HL-60 (cell line): ENCODE measurements around the gene TSPO2.

Experiments
- POLR2AphosphoS5 ChIP-seq: IDR thresholded peaks from 2 replicates; pipeline ENCODE4 v1.6.1; 2012; ENCODE audit warnings: low read depth
- TF ChIP-seq, protein P1 (sequence below): IDR thresholded peaks from 2 replicates; pipeline ENCODE4 v1.6.1; 2012; ENCODE audit warnings: low read depth; ENCODE audit not compliant: insufficient replicate concordance

DNA sequence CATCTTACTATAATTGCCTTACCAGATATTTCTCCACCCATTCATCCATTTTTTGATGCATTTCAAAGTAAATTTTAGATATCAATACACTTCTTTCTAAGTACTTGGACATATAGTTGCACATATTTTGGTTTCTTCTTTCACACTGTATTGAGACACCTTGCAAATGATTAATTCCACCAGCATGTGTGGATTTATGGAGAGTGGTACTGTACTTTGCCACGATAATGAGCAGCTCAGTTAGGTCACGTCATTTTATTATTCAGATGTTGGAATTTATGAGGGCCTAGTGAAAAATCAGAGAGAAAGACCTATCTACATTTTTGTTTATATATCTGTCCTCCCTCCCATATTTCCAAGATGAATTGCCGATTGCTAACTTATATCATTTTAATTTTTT lies 35.8 kb downstream of the TSPO2 start:
- no peak for TF ChIP-seq POLR2AphosphoS5
- TF ChIP-seq, protein P1, sequence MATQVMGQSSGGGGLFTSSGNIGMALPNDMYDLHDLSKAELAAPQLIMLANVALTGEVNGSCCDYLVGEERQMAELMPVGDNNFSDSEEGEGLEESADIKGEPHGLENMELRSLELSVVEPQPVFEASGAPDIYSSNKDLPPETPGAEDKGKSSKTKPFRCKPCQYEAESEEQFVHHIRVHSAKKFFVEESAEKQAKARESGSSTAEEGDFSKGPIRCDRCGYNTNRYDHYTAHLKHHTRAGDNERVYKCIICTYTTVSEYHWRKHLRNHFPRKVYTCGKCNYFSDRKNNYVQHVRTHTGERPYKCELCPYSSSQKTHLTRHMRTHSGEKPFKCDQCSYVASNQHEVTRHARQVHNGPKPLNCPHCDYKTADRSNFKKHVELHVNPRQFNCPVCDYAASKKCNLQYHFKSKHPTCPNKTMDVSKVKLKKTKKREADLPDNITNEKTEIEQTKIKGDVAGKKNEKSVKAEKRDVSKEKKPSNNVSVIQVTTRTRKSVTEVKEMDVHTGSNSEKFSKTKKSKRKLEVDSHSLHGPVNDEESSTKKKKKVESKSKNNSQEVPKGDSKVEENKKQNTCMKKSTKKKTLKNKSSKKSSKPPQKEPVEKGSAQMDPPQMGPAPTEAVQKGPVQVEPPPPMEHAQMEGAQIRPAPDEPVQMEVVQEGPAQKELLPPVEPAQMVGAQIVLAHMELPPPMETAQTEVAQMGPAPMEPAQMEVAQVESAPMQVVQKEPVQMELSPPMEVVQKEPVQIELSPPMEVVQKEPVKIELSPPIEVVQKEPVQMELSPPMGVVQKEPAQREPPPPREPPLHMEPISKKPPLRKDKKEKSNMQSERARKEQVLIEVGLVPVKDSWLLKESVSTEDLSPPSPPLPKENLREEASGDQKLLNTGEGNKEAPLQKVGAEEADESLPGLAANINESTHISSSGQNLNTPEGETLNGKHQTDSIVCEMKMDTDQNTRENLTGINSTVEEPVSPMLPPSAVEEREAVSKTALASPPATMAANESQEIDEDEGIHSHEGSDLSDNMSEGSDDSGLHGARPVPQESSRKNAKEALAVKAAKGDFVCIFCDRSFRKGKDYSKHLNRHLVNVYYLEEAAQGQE: no peak
